RWPE1 (cell line): ENCODE results near the gene B3GNT5.

Experiments
- CTCF ChIA-PET: fragments of 350-600 bp; sonication (Branson Sonifier 250); formaldehyde crosslinking; extraction: SDS; loops from one replicate; lab custom pipeline; 2021; lab: Yijun Ruan, JAX
- POLR2A ChIA-PET: fragments of 400-600 bp; formaldehyde crosslinking; extraction: SDS; loops from one replicate; lab custom pipeline; 2020; ENCODE audit warnings: antibody characterized with exemption; ENCODE audit not compliant: low non-redundant PET; lab: Yijun Ruan, JAX
- DNase-seq: peaks from one replicate; pipeline ENCODE4 v3.0.0; 2012; ENCODE audit warnings: low spot score
- H3K27ac ChIP-seq: fragments of 450-650 bp; 2 replicates; pipeline ENCODE4 v1.5.1; 2017
- CTCF ChIP-seq: fragments of 450-650 bp; conservative IDR thresholded peaks from 2 replicates; pipeline ENCODE4 v1.5.1; 2017; ENCODE audit warnings: low read depth, mild to moderate bottlenecking

The B3GNT5 gene

DNA sequence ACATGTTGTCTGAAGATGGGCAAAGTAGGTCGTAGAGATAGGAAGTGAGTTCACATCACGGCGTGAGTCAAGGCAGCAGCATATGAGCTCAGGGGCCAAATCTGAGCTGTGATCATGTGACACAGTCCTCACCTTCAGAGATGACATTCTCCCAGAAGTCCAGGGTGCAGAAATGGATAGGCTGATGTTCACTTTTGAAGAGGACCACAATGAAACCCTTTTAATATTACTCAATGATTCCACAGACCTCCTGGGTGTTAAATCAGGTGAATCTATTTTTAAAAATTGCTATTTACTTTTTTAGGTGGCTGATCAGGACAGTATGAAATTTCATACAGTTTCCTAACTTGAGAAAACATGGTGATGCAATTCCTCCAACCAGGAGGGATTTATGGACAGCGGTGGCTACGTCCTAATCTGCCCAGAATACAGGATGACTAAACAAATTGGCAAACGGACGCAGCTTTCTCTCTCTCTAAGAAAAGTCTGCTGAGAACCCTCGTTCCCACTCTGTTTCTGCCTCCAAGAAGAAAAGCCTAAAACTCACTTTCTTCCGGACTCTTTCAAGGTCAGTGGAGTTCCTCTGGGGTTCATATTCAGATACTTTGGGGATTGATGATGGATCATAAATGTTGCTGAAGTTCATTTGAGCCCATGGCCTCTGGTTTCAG, 34.4 kb downstream of the B3GNT5 start:
- TF ChIP-seq CTCF, result no peak
- H3K27ac ChIP-seq, result peak overlapping the region; percentile 23; the same call in 1 of the 2 replicates
- ChIA-PET CTCF (interaction anchor here (1.0 to 2.0 kb wide), 2 partner anchors 15 to 103 kb away, joined by 3 to 4 read pairs; no protein-coding TSS in a partner anchor), POLR2A (no interaction called here)
- peak; percentile 68 for DNase-seq

DNA sequence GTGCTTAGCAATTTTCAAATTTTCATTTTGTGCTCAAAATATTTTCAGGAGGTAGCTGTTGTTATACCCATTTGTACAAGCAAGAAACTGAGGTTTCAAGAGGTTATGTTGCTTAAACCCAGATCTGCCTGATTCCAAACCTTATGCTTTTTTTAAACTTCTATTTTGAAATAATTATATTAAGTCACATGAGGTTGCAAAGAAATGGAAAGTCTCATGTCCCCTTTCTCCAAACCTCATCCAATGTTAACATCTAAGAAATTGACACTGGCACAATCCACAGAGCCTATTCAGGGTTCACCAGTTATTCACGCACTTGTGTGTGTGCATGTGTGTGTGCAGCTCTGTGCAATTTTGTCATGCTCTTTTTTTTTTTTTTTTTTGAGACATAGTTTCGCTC, 35.1 kb downstream of the B3GNT5 start:
- TF ChIP-seq CTCF, result no peak
- CTCF ChIA-PET, result interaction anchor here (1.0 kb wide), 1 partner anchor 104 kb away, joined by 3 read pairs; no protein-coding TSS in a partner anchor

DNA sequence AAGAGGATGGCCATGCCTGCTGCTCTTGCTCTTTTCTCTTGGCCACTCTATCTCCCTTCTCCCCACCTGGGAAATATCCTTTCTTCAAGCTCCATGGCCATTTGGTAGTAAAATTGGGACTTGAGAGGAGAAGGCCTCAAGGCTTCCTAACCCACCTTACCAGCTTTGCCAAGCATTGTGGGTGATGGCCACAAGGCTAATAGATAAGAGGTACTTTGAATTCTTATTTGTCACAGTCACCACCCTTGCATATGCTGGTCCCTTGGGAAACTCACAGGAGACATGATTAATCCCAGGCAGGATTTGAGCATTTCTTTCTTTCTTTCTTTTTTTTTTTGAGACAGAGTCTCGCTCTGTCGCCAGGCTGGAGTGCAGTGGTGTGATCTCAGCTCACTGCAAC, 37.2 kb downstream of the B3GNT5 start:
- ChIA-PET POLR2A (no interaction called here), CTCF (no interaction called here)
- peak overlapping the region; percentile 65 for H3K27ac ChIP-seq
- TF ChIP-seq CTCF, result no peak
- no peak for DNase-seq

More for the DNA sequence above, 35.1 kb downstream of the B3GNT5 start:
- DNase-seq, result no peak
- H3K27ac ChIP-seq, result no peak overlapping the region
- POLR2A ChIA-PET, result no interaction called here

GRCh38 chr3:183291497-183292031, 38.5 kb downstream of the B3GNT5 start:
- peak; percentile 70 for DNase-seq
- TF ChIP-seq CTCF, result no peak
- CTCF ChIA-PET, result interaction anchor here (0.6 to 1.4 kb wide), 2 partner anchors 21 to 106 kb away, joined by 3 to 4 read pairs; no protein-coding TSS in a partner anchor
- POLR2A ChIA-PET, result no interaction called here
- H3K27ac ChIP-seq, result no peak overlapping the region

DNA sequence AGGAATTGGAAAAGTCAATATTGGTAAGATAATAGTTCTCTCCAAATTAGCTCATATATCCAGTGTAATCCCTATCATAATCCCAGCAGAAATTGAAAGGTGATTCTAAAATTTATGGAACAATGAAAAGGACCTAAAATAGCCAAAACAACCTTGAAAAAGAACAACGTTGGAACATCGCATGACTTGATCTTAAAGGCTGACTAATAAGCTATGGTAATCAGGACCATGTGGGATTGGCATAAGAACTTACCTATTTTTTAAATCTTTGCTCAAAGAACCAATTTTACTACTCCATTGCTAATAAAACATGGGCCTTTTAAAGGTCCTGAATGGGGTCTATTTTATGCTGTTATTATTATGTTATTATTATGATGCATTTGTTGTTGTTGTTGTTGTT, 40.9 kb downstream of the B3GNT5 start:
- no peak for TF ChIP-seq CTCF
- H3K27ac ChIP-seq, result peak overlapping the region; percentile 88
- DNase-seq, result no peak
- POLR2A ChIA-PET, result no interaction called here
- CTCF ChIA-PET, result no interaction called here

DNA sequence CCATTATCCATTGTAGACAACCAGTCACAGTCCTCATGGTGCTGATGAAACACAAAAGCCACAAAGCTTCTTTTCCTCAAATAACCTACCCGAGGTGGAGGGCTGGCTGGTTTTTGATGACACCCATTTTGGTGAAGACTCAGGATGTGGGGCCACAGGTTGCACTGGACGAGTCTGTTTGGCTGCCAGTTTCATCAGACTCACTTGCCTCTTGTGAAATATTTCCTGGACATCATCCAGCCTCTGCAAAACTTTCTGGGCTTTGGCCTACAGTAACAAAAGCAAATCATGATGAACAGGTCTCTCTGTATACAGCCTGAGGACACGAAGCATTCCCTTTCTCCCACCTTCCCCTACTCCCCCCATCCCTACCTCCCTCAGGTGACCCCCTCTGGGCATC, 42.2 kb downstream of the B3GNT5 start:
- peak; percentile 59 for DNase-seq
- POLR2A ChIA-PET, result interaction anchor here (0.6 to 0.8 kb wide), 2 partner anchors 30 to 76 kb away, joined by 3 to 6 read pairs; no protein-coding TSS in a partner anchor
- H3K27ac ChIP-seq, result peak overlapping the region; percentile 88
- no peak for TF ChIP-seq CTCF
- CTCF ChIA-PET, result no interaction called here
